ENCODE measurements around the gene IRX4.
A peak's percentile ranks its signal among the peaks of the same experiment; 100 is the strongest.

DNA sequence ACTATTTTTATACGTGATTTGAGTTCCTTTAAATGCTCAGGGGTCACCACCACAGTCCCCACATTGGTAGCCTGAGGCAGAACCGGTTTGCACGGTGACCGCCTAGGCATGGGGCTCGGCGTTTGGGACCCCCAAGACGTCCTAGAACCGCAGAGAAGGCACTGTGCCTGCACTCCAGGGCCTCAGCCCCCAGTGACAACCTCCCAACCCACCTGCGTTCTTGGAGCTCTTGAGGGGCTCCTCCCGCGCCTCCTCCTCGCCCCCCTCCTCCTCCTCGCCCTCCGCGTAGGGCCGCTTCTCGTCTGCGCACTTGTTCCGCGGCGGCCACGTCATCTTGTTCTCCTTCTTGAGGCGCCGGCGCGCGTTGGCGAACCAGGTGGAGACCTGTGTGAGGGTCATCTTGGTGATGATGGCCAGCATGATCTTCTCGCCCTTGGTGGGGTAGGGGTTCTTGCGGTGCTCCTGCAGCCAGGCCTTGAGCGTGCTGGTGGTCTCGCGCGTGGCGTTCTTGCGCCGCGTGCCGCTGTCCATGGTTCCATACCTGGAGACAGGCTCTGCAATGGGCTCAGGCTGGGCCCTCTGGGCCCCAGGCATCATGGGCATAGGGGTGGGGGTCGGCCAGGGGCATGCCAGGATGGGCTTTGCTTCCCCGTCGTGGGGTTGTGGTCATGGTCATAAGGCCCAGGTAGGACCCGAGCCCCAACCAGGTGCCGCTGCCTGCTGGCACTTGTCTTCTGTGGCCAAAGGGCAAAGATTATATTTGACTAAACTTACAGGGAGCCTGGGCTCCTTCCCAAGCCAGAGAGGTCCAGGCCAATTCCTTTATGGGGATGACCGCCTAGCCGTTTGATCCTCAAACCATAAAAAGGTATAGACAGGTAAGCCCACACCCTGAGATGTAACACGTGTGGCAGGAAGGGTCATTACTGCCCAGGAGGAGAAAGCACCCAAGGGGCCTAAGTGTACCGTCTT, 3.1 kb downstream of the IRX4 start:
- TF ChIP-seq CTCF (conservative IDR thresholded peaks at IDR 0.05 in 1 of 2, IDR thresholded peaks at IDR 0.05 in 1 of 2; ENCODE audit: low read depth in 1 of 2, low read length in 2 of 2) (no peak), EZH2 (IDR thresholded peaks at IDR 0.05; ENCODE audit: low read length, missing control alignments) (peak; percentile 52)

All from fibroblast of lung (primary cell).